Body of pancreas (tissue), 4 donors: ENCODE measurements around the gene ORAI3.

Experiments used
- POLR2A ChIP-seq, 3 donors: fragments of 450-650 bp; IDR thresholded peaks; one replicate each; pipeline ENCODE4 v1.6.1; 2016; ENCODE audit warnings: antibody characterized with exemption in 3 of 3, mild to moderate bottlenecking in 2 of 3
- TF ChIP-seq, protein P1 (sequence below), 7 experiments: fragments of 450-650 bp in 4 of 7; fragments of 200-600 bp in 3 of 7; sonication (generic) in 3 of 7; IDR thresholded peaks; one replicate each; pipeline ENCODE4 v1.5.1; 2016 to 2019; ENCODE audit warnings: antibody characterized with exemption in 7 of 7

DNA sequence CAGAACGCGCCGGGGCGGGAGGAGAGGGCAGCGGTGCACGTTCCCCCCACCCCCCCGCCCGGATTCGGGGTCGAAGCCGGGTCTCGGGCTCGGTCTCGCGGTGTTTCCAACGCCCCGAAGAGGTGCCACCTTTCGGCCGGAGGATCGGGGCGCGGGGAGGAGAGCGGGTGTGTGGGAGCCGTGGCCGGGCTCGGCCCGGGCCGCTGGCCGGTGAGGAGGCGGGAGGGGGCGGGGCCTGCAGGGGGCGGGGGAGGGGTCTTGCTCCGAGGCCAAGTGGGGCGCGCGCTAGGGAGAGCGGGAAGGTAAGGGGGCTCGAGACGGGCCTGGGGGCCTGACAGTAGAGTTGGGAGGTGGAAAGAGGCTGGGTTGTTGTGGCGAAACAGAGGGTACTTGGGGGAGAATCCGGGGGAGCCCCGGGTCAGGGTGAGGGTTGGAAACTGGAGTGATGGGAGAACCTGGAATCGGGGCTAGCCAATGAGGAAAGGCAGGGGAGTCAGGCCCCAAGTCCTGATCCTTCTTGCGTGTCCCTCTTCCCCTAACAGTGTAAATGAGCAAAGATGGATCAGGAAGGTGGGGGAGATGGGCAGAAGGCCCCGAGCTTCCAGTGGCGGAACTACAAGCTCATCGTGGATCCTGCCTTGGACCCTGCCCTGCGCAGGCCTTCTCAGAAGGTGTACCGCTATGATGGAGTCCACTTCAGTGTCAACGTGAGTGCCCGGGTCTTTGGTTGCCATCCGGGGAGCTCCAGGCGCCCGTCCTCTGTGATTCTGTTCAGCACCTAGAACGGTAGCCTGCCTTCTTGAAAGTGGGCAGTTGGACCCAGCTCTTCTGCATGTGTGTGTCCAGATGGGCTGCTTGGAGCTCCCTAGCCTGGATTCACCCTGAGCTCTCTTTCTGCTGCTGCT is 9.6 kb downstream of the ORAI3 start:
- no peak for TF ChIP-seq POLR2A (IDR thresholded peaks at IDR 0.05)
- TF ChIP-seq, protein P1, sequence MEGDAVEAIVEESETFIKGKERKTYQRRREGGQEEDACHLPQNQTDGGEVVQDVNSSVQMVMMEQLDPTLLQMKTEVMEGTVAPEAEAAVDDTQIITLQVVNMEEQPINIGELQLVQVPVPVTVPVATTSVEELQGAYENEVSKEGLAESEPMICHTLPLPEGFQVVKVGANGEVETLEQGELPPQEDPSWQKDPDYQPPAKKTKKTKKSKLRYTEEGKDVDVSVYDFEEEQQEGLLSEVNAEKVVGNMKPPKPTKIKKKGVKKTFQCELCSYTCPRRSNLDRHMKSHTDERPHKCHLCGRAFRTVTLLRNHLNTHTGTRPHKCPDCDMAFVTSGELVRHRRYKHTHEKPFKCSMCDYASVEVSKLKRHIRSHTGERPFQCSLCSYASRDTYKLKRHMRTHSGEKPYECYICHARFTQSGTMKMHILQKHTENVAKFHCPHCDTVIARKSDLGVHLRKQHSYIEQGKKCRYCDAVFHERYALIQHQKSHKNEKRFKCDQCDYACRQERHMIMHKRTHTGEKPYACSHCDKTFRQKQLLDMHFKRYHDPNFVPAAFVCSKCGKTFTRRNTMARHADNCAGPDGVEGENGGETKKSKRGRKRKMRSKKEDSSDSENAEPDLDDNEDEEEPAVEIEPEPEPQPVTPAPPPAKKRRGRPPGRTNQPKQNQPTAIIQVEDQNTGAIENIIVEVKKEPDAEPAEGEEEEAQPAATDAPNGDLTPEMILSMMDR (IDR thresholded peaks at IDR 0.05) = no peak
